Measurements from ENCODE around the gene CHMP4B. TPM values are rescaled to one million over a fixed set of nuclear protein-coding genes. Genes with fewer than 3 reads are reported as not detected.

Gene CHMP4B
- total RNA-seq, 4 donors from 2014 or later, result 93.4 to 118 (median 112) TPM

GRCh38 chr20:33865761-33866370 lies 54.7 kb downstream of the CHMP4B start:
- H3K36me3 ChIP-seq, result no peaks in the 10 kb centered on the region
- no peaks in the 10 kb centered on the region for H3K27me3 ChIP-seq
- no peaks in the 10 kb centered on the region for H3K9me3 ChIP-seq
- no peak for ATAC-seq
- TF ChIP-seq EP300 (IDR thresholded peaks at IDR 0.05) (no peak), CTCF (IDR thresholded peaks at IDR 0.05) (no peak), POLR2AphosphoS5 (IDR thresholded peaks at IDR 0.05) (no peak), POLR2A (IDR thresholded peaks at IDR 0.05) (no peak)
- no peak overlapping the region for H3K27ac ChIP-seq
- peaks cover 0 to 11% (median 6%) of the 10 kb centered on the region in 3 donors for H3K4me1 ChIP-seq
- 92% methylated on average over 6 of the region's 13 CpGs; no CpG with 5 or more reads in 1 of the 2 donors for WGBS, 2 donors (ENCODE audit: low coverage in 1 of 2)
- no peak overlapping the region for H3K4me3 ChIP-seq

- Histone ChIP-seq H3K27me3 (no peaks in the 10 kb centered on the region), H3K4me3 (no peak overlapping the region), H3K9me3 (no peaks in the 10 kb centered on the region), H3K36me3 (no peaks in the 10 kb centered on the region), H3K4me1 (peaks cover 0 to 18% (median 11%) of the 10 kb centered on the region in 3 donors), H3K27ac (no peak overlapping the region)
- WGBS, 2 donors (ENCODE audit: low coverage in 1 of 2), result 82 to 90% methylated on average over 5 of the region's 11 CpGs
- no peak for ATAC-seq
- TF ChIP-seq EP300 (IDR thresholded peaks at IDR 0.05) (no peak), POLR2AphosphoS5 (IDR thresholded peaks at IDR 0.05) (no peak), POLR2A (IDR thresholded peaks at IDR 0.05) (no peak), CTCF (IDR thresholded peaks at IDR 0.05) (no peak)
Observed at GRCh38 chr20:33866398-33867100, 55.4 kb downstream of the CHMP4B start.

- ATAC-seq, result no peak
- Histone ChIP-seq H3K27me3 (no peaks in the 10 kb centered on the region), H3K4me3 (no peak overlapping the region), H3K27ac (no peak overlapping the region), H3K4me1 (peaks cover 0 to 14% (median 6%) of the 10 kb centered on the region in 3 donors), H3K36me3 (no peaks in the 10 kb centered on the region), H3K9me3 (no peaks in the 10 kb centered on the region)
- no peak for TF ChIP-seq POLR2A (IDR thresholded peaks at IDR 0.05)
- TF ChIP-seq EP300 (IDR thresholded peaks at IDR 0.05), result no peak
- no peak for TF ChIP-seq CTCF (IDR thresholded peaks at IDR 0.05)
- TF ChIP-seq POLR2AphosphoS5 (IDR thresholded peaks at IDR 0.05), result no peak
- WGBS, 2 donors (ENCODE audit: low coverage in 1 of 2), result 80 to 100% methylated on average over 3 to 7 of the region's 7 CpGs
Observed at GRCh38 chr20:33868042-33868441, 56.9 kb downstream of the CHMP4B start.

GRCh38 chr20:33868595-33868994 lies 57.4 kb downstream of the CHMP4B start:
- TF ChIP-seq EP300 (IDR thresholded peaks at IDR 0.05) (no peak), POLR2A (IDR thresholded peaks at IDR 0.05) (no peak), CTCF (IDR thresholded peaks at IDR 0.05) (no peak), POLR2AphosphoS5 (IDR thresholded peaks at IDR 0.05) (no peak)
- ATAC-seq, result no peak
- H3K4me3 ChIP-seq, result no peak overlapping the region
- H3K36me3 ChIP-seq, result no peaks in the 10 kb centered on the region
- H3K4me1 ChIP-seq, result peaks cover 0 to 12% (median 6%) of the 10 kb centered on the region in 3 donors
- no peaks in the 10 kb centered on the region for H3K9me3 ChIP-seq
- no peak overlapping the region for H3K27ac ChIP-seq
- 77 to 89% methylated on average over 1 to 4 of the region's 6 CpGs for WGBS, 2 donors (ENCODE audit: low coverage in 1 of 2)
- no peaks in the 10 kb centered on the region for H3K27me3 ChIP-seq

- peaks cover 0 to 12% (median 6%) of the 10 kb centered on the region in 3 donors for H3K4me1 ChIP-seq
- no peaks in the 10 kb centered on the region for H3K27me3 ChIP-seq
- no peaks in the 10 kb centered on the region for H3K9me3 ChIP-seq
- no peak overlapping the region for H3K27ac ChIP-seq
- H3K4me3 ChIP-seq, result no peak overlapping the region
- WGBS, 2 donors (ENCODE audit: low coverage in 1 of 2), result 88 to 89% methylated on average over 3 to 5 of the region's 5 CpGs
- ATAC-seq, result no peak
- no peaks in the 10 kb centered on the region for H3K36me3 ChIP-seq
- TF ChIP-seq EP300 (IDR thresholded peaks at IDR 0.05) (no peak), CTCF (IDR thresholded peaks at IDR 0.05) (no peak), POLR2A (IDR thresholded peaks at IDR 0.05) (no peak), POLR2AphosphoS5 (IDR thresholded peaks at IDR 0.05) (no peak)
Observed at GRCh38 chr20:33869283-33869682, 58.1 kb downstream of the CHMP4B start.
